Inflammatory macrophage treated with lipopolysaccharide for 4 hours (primary cell): ENCODE results near the gene RANBP1.
"Not testable (repeated sequence)": the region's sequence is repeated elsewhere in the genome, so short reads cannot be mapped to it uniquely, and the experiment has no call there.

Experiments
- DNase-seq: peaks from one replicate; pipeline ENCODE4 v3.0.0-alpha.2; 2020

The RANBP1 gene

GRCh38 chr22:20155330-20156041, 39.6 kb downstream of the RANBP1 start:
- DNase-seq, result peak; percentile 30

DNA sequence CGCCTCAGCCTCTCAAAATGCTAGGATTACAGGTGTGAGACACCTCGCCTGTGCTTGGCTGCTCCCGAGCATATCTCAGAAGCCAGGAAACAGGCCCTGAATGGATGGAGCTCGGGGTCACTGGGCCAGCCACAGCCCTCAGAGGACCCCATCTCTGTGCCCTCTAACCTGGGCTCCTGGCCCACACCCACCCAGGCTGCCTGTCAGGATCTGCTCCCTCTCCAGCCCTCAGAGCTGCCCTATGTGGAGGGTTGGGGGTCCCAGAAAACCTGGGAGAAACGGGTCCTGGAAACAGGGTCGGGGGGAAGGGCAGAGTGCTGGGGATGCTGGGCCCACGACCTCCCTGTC, 40.1 kb downstream of the RANBP1 start:
- DNase-seq, result no peak

GRCh38 chr22:20156611-20157429, 40.9 kb downstream of the RANBP1 start:
- peak; percentile 62 for DNase-seq

DNA sequence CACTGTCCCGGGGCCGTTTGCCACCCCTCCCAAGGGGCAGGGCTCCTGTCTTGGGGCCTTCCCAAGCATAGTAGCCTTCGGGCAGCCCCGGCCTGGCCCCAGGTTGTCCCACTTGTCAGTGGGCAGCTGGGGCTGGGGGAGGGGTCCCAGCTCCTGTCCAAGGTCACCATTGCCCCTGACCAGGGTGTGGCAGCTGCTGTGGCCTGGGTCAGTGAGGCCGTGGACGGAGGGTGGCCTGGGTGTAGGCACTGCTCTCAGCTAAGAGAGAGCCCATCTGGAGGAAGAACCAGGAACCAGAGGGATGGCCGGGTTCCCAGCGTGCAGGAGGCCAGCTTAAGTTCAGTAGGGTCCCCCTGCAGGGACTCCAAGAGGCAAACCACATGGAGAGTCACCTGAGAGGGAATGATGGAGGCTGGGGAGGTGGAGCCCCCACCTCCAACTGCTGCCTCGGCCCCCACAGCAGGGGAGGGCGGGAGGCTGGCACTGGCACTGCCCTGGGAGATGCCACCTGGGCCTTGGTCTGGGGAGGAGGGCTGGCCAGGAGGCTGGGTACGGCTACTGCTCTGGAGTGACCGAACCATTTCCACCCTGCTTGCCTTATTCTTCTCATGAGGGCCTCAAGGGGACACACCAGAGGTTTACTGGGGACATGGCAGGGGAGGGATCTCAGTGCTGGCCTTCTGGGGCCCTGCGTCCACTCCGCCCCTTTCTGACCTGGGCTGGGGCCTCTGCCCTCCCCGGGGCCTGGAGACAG, 41.7 kb downstream of the RANBP1 start:
- DNase-seq, result no peak

DNA sequence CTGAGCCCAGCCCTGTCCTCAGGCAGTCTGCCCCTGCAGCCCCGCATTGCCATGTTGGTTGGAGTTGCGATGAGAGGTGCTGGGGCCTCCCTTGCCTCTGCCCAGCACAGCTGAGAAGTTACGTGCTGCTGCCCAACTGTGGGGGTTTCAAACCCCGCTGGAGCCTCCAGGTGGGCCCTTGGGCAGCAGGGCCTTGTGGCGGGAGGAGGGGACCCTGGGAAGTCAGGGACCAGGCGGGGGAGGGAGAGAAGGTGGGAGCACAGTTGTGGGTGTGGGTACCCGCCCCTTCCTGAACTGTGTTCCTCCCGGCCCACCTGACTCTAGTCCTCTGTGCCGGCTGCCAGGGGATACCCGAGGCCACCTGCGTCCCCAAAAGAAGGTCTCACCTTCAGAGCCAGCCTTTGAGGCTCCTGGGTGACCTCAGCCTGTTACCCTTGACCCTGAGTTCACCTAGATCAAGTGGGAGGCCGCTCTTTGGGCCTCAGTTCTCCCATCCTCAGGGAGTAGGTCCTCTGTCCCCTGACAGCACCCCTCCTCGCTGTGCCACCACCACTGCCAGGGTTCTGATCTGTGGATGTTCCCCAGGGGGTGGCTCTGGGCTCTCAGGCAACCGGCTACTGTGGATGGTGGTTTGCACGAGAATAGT, 42.6 kb downstream of the RANBP1 start:
- DNase-seq, result no peak

DNA sequence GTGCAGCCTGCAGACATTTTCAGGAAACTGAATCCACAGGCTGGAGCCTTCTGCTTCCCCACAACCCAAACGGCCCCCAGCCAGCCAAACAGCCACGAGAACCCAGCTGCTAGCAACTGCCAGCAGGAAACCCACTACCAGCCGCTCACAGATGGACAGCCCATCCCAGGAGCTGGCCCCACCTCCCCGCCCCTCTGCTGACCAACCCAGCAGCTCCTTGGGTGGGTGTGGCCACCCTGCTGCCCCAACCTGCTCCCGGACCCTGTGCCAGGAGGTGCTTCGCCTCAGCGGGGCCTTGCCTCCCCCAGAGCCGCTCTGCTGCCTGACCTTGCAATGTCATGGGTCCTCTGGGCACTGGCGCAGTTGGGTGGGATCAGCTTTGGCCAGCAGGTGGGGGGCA, 43.2 kb downstream of the RANBP1 start:
- DNase-seq, result no peak

DNA sequence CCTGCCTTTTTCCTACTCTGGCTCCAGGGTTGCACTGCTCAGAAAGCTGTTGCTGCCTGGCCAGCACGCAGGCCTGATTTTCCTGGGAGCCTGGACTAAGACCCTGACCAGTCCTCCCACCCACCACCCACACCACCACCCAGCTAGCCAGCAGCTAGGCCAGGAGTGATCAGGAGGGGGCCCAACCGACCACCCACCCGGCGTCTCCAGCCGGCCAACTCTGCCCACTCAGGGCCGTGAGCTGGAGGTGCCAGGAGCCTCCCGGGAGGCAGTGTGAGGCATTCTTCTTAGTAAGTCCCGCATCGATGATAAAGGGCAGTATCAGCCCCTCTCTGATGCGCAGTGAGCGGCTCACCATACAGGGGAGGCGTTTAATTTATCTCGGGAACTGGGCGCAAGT, 43.6 kb downstream of the RANBP1 start:
- not testable (repeated sequence) for DNase-seq

GRCh38 chr22:20160041-20160440, 44.1 kb downstream of the RANBP1 start:
- no peak for DNase-seq

GRCh38 chr22:20164863-20165262, 49.0 kb downstream of the RANBP1 start:
- no peak for DNase-seq

- DNase-seq, result no peak
These were observed 49.5 kb downstream of the RANBP1 start for GRCh38 chr22:20165421-20165820.

- DNase-seq, result no peak
These were observed 50.0 kb downstream of the RANBP1 start for GRCh38 chr22:20165913-20166312.

GRCh38 chr22:20166703-20167102, 50.8 kb downstream of the RANBP1 start:
- no peak for DNase-seq

GRCh38 chr22:20167643-20168322, 51.9 kb downstream of the RANBP1 start:
- no peak for DNase-seq

DNA sequence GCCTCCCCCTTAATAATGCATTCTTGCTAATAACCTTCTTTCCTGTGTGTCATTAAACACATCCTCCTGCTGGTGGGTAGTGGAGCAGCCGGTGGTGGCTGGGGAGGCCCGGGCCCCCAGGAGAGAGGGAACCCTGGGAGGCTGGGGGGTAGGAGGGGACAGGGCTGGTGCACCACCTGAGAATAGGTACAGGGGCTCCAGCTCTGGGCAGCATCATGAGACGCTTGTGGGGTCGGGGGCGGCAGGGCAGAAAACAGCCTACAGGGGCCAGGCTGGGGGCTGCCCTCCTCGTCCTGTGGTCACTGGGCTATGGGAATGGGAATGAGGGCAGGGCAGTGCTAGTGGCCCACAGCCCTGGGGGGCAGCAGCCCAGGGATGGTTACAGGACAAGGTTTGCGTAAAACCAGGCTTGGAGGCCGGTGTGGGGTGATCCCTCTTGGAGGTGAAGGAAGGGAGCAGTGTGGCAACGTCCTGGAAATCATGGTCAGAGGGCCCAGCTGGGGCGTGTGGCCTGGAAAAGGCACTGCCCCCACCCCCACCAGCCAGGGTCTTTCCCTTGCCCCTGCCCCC, 53.4 kb downstream of the RANBP1 start:
- no peak for DNase-seq

GRCh38 chr22:20170170-20170569, 54.3 kb downstream of the RANBP1 start:
- no peak for DNase-seq

- no peak for DNase-seq
These were observed 55.6 kb downstream of the RANBP1 start for GRCh38 chr22:20171288-20172140.

GRCh38 chr22:20172141-20172613, 56.3 kb downstream of the RANBP1 start:
- DNase-seq, result no peak

- DNase-seq, result no peak
These were observed 57.3 kb downstream of the RANBP1 start for GRCh38 chr22:20173246-20173645.

- no peak for DNase-seq
These were observed 57.9 kb downstream of the RANBP1 start for GRCh38 chr22:20173772-20174171.

- DNase-seq, result no peak
These were observed 59.1 kb downstream of the RANBP1 start for GRCh38 chr22:20174785-20175596.
